NCI-H748 treated with DMSO at 0.1 percent for 48 hours (cell line): ENCODE measurements around the gene AGBL4.

Experiments
- DNase-seq: peaks from one replicate; lab custom pipeline; 2025; lab: John Stamatoyannopoulos, UW

Gene AGBL4

GRCh38 chr1:48588061-48588460, 1435.7 kb downstream of the AGBL4 start:
- DNase-seq: no peak

GRCh38 chr1:48582408-48582807, 1441.3 kb downstream of the AGBL4 start:
- DNase-seq: no peak

DNA sequence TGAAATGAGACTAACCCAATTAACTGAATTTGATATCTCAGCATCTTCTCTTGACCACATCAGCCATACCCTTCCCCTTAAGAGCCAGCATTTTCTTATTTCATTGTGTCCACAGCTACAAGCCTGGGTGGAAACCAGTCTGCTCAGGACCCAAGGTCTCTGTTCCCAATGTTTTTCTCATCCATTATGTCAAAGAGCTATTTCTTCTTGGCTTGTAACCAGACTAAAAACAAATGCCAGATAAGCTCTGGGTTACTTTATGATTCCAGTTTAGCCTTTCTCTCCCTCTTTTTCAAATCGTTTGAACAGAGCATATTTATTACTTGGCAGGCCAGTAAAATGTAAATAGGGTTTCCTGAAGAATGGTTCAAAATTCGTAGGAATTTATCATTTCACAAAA, 1442.5 kb downstream of the AGBL4 start:
- DNase-seq: no peak

- no peak for DNase-seq
Measured at GRCh38 chr1:48576565-48576964, 1447.2 kb downstream of the AGBL4 start.

- DNase-seq: peak; percentile 77
Measured at GRCh38 chr1:48572646-48573258, 1451.0 kb downstream of the AGBL4 start.

GRCh38 chr1:48572134-48572533, 1451.6 kb downstream of the AGBL4 start:
- DNase-seq: no peak

DNA sequence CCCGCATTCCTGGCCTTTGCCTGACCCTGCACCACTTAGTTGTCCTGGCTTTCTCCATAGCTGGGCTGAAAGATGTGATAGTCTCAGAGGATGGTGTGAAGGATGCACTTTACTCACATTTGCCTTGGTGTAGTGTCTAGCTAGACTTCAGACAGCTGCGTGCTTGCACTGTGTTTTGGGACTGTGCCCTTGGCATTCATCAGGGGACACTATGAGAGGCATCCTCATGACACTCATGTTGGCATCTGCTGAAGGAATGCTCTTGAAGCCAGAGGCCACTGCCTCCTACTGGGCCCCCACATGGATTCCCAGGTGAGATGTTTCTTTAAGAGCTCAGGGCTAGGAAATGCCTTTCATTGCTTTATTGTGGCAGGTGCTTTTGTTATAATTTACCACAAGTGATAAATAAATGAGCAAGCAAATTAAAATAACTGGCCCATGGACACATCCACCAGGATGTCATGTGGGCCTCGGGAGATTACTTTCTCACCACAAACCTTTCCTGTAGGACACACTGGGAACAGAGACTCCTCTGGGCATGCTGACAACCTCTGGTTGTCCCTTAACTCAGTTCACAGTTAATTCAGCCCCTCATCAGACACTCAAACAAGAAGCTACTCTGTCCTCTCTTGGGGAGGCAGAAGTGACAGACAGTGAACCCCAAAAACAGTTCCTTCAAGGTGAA, 1452.3 kb downstream of the AGBL4 start:
- no peak for DNase-seq

- DNase-seq: no peak
Measured at GRCh38 chr1:48570568-48570967, 1453.2 kb downstream of the AGBL4 start.

GRCh38 chr1:48568501-48568900, 1455.3 kb downstream of the AGBL4 start:
- no peak for DNase-seq

- no peak for DNase-seq
Measured at GRCh38 chr1:48566492-48566891, 1457.3 kb downstream of the AGBL4 start.

- no peak for DNase-seq
Measured at GRCh38 chr1:48563021-48563420, 1460.7 kb downstream of the AGBL4 start.

DNA sequence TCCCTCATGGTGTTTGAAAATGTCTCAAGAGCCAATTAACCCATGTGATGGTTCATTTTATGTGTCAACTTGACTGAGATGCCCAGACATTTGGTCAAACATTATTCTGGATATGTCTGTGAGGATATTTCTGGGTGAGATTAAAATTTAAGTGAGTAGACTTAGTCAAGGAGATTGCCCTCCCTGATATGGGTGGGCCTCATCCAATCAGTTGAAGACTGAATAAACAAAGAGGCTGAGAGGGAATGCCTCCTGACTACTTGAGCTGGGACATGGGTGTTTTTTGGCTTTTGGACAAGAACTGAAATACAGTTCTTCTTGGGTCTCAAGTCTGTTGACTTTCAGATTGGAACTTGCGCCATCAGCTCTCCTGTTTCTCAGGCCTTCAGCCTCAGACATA, 1462.3 kb downstream of the AGBL4 start:
- DNase-seq: no peak

DNA sequence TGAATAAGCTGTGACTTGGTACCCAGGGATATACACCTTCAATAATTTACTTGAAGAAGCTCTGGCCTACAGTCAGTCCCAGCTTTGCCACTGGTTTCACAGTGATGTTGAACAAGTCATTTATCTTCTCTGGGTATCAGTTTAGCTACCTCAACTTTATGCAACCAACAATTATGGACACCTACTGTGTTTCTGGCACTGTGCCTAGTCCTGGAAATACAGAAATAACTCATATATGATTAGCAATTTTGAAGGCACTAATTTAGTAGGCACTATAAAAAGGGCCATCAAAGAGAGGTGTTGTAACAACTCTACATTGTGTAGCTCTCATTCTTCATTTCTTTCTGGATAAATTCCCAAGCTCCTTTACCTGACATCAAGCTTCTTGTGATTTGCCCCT, 1463.2 kb downstream of the AGBL4 start:
- peak; percentile 45 for DNase-seq

- DNase-seq: no peak
Measured at GRCh38 chr1:48560116-48560515, 1463.6 kb downstream of the AGBL4 start.

- DNase-seq: no peak
Measured at GRCh38 chr1:48558366-48558765, 1465.4 kb downstream of the AGBL4 start.

DNA sequence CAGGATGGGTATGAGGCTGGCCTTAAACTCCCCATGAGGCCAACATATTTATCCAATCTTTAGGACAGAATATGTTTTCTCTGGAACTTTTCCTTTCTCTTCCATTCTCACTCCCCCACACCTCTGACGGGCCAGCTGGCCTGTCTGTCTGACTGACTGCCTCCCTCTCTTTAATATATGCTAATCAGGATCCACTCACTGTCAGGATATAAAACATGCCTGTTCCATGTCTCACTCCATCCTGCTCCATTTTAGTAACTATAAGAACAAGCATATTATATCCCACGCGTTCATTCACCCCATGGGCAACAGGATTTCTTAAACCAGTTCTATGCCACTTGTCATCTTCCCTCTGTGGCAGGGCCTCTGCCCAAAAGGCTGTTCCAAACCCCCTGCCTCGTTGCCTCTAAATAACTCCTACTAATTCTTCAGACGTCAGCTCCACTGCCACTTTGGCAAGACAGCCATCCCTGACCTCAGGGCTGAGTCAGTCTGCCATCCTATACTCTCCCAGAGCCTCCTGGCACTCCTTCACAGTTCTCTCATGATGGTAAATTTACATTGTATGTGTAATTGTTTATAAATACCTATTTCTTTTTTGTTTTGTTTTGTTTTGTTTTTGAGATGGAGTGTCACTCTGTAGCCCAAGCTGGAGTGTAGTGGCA, 1467.4 kb downstream of the AGBL4 start:
- no peak for DNase-seq

GRCh38 chr1:48555271-48555670, 1468.5 kb downstream of the AGBL4 start:
- DNase-seq: no peak

DNA sequence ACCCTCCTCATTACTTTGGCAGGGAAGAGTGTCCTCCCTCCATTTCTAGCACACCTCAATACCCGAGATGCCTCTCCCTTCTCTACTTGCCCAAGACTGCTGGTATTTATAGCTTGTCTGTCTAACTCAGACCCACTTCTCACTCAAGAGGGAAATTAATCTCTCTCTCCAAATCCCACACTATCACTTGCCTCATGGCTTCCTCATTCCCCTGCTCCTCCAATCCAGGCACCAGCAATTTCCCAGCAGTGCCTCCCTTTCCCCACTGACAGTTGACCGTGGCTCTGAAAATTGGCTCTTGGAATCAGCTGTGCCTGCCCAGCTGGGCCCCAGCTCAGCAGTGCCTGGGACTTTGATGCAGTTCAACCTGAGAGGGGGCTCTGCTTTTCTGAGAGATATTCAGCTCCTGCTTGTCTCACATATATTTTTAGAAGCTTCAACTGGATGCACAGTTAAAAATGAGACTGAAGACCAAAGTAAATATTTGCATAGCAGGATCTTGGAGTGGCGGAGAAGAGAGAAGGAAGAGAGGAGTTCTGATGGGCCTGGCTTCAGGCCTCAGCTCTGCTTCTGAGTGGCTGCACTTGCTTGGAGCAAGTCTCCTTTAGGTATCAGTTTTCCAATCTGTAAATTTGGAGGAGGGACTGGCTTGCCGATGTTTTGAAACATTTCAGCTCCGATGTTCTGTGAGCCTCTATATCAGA, 1470.7 kb downstream of the AGBL4 start:
- DNase-seq: no peak

DNA sequence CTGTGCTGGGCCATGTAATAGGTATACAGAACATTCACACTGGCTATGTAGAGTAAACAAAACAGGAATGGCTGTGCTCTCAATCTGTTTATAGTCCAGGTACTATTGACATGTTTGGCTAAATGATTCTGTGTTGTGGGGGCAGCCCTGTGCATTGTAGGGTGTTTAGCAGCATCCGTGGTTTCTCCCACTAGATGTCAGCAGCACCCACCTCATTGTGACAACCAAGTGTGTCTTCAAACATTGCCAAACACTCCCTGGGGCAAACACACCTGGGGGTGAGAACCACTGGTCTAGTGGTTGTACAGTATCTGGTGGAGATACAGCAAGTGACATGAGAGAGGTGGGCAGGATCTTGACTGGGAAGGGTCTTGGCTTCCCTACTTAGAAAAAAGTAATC, 1471.3 kb downstream of the AGBL4 start:
- DNase-seq: peak; percentile 38

DNA sequence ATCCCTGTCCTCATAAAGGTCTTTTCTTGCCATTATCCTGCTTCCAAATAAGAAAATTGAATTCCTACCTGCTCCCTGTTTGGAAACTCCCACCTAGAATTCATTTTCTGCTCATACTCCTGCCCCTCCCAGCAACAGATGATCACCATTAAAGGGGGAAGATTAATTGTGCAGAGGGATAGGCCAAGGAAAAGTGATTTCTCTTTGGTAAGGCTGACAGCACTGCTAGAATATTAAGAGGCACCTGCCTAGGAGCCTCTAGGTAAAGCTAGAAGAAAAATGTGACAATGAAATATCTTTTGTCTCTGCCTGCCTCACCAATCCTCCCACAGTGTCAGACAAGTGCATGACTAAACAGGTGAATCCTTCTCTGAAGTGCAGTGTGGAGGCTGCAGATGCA, 1474.8 kb downstream of the AGBL4 start:
- no peak for DNase-seq

- no peak for DNase-seq
Measured at GRCh38 chr1:48547561-48548220, 1476.1 kb downstream of the AGBL4 start.

GRCh38 chr1:48543854-48544253, 1479.9 kb downstream of the AGBL4 start:
- DNase-seq: no peak
